IPS-NIHi11 (cell line): ENCODE measurements around the gene HSD3B2.

Experiments
- DNase-seq: peaks from one replicate; pipeline ENCODE4 v3.0.0; 2012; ENCODE audit warnings: mixed read lengths, low spot score

Gene HSD3B2

GRCh38 chr1:119397986-119398385 is 17.0 kb upstream of the HSD3B2 start:
- DNase-seq: no peak

DNA sequence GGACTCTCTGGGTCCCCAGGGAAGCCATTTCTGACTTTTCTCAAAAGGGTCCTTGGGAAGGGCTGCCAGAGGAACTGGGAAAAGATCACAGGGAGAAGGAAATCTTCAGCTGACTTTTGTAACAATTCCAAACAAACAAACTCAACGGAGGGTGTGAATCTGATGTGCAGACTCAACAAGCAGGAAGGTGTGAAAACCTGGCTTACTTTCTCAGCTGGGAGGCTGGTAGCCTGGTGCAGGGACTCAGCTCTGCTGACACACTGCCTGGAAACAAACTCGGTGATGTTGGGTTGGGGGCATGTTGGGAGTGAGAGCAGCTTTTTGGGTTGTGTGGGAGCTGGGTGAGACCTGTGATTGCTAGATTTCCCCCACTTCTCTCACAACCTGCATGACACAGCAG is 10.2 kb upstream of the HSD3B2 start:
- DNase-seq: no peak

GRCh38 chr1:119409731-119410130 is 5.2 kb upstream of the HSD3B2 start:
- DNase-seq: no peak

- no peak for DNase-seq
Observed at GRCh38 chr1:119410961-119411360, 4.0 kb upstream of the HSD3B2 start.

DNA sequence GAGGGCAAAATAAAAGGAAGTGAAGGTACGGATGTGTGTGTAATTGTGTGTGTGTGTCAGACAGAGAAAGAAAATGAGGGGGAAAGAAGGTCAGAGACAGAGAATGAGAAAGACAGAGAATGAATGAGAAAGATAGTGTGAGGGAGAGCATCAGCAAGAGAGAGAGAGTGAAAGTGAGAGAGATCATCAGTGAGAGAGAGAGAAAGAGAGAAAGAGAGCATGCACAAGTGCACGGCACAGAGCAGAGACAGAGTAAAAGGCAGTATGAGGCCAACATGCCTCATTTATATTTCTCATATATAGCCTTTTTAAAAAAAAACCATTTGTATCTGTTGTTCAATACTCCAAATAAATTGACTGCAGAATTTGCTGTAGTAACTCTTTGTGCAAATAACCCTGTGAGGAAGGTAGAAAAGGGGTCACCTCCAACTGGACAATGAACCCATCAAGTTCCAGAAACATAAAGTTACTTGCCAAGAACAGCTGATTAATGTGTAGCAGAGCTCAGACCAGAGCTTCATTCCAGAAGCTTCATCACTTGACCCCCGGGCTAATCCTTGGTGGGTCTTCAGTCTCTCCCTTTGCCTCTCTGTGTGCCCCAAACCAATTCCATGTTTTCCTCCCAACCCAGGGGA is 1.2 kb downstream of the HSD3B2 start:
- DNase-seq: no peak

DNA sequence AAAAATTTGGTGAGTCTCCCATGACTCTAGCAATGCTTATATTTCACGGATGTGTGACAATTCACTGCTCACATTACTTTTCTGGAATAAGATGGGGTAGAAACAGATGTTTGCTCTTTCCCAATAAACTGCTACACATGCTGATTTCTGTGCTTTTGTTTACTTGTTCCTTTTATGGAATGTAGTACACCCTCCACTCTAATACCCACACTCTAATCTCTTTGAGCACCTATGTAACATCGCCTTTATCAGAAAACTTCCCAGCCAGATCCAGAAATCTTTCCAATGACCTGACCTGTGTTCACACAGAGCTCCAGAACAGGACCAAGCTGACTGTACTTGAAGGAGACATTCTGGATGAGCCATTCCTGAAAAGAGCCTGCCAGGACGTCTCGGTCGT is 4.2 kb downstream of the HSD3B2 start:
- DNase-seq: no peak

DNA sequence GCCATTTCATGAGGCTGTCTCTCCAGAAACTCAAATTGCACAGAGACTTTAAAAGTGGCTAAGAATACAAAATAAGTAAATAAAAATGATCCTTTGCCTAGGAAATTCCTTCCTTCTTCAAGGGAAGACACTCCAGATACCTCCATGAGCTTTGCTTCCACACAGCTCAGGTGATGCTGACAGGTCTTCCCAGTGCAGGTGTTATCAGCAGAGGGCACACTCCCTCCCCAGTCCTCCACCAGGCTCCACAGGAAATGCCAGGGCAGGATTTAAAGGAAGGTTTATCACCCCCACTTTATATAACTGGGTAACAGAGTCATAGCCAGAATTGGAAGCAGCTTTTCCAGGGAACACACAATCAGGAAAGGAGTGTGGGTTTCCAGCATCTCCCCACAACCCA is 5.7 kb downstream of the HSD3B2 start:
- no peak for DNase-seq

DNA sequence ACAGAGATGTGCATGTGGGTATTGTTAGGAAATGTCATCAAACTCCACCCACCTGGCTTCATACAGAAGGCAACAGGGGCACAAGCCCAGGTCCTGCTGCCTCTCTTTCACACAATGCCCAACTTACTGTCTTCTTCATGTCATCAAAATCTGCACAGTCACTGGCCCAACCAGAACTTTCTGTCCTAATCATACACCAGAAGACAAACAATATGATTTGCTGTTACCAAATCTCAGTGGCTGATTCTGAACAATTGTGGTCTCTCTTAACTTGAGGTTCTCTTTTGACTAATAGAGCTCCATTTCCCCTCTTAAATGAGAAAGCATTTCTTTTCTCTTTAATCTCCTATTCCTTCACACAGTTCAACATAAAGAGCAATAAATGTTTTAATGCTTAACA is 7.7 kb downstream of the HSD3B2 start:
- DNase-seq: no peak

GRCh38 chr1:119428991-119429390 is 14.0 kb downstream of the HSD3B2 start:
- no peak for DNase-seq

GRCh38 chr1:119429687-119430086 is 14.7 kb downstream of the HSD3B2 start:
- DNase-seq: no peak

DNA sequence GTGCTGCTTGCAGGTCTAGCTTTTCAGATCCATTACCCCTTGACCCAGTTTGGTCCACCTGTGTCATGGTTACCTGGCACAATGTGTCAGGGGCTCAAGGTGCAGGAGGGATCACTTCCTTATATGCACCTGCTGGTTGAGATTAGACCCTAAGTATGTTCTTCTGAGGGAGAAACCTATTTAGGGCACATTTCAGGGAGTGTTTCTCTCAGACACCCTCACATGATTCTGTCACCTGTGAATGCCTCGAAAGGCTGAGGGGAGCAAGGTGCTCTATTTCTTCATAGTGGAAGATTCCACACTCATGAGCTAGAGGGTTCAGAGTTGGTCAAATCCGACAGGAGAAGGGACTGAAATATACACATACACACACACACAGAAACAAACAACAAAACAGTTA is 15.5 kb downstream of the HSD3B2 start:
- DNase-seq: no peak

DNA sequence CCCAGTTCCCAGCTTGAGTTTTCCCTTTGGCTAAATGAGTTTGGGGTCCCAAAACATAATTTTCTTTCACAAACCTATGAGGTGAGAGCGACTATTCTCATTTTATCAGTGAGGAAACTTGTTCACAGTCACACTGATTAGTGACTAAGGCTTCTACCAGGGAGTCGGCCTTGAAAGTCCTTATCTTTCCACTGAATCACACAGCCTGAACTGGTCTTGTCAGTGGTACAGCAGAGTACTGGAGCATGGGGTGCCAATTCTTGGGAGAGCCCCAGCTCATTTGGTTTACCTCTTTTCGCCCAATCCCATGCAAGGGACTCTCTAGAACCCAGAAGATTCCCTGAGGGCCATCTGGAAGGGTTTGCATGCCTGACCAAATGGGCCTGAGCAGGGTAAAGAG is 16.9 kb downstream of the HSD3B2 start:
- no peak for DNase-seq

DNA sequence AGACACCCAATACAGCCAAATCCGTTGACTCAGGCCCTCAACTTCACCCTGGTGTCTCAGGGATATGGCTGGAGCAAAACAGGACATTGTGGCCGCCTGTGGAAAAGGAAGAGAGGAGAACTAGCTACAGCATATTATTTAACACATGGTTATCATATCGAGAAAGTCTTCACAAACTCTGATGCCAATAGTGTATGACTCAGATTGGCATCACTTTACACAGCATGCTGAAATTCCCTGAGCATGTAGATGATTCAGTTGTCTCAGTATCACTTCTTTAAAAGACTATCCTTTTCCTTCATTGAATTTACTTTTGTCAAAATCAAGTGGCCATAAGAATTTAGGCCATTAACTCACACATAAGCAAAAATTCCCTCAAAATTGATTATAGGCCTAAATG is 20.1 kb downstream of the HSD3B2 start:
- no peak for DNase-seq

DNA sequence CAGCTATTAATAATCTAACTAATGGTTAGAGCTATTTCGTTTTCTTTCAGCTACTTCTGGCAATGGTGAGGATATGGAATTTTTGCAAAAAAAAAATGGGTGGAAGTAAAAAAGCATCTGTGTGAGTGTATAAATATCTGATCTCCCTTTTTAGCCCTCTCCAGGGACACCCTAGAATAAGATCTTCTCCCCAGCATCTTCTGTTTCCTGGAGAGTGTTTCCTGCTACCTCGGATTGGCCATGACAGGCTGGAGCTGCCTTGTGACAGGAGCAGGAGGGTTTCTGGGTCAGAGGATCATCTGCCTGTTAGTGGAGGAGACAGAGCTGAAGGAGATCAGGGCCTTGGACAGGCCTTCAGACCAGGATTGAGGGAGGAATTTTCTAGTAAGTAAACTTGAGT is 23.8 kb downstream of the HSD3B2 start:
- no peak for DNase-seq

- DNase-seq: peak; percentile 30
Observed at GRCh38 chr1:119440721-119441307, 25.9 kb downstream of the HSD3B2 start.

DNA sequence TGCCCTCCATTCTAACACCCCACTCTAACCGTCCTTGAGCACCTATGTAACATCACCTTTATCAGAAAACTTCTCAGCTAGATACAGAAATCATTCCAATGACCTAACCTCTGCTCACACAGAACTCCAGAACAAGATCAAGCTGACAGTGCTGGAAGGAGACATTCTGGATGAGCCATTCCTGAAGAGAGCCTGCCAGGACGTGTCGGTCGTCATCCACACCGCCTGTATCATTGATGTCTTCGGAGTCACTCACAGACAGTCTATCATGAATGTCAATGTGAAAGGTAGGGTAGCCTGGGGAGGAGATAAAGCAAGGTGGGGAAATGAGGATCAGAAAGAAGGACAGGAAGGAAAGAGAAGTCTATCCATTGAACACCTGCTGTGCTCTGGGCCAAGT is 27.8 kb downstream of the HSD3B2 start:
- no peak for DNase-seq

DNA sequence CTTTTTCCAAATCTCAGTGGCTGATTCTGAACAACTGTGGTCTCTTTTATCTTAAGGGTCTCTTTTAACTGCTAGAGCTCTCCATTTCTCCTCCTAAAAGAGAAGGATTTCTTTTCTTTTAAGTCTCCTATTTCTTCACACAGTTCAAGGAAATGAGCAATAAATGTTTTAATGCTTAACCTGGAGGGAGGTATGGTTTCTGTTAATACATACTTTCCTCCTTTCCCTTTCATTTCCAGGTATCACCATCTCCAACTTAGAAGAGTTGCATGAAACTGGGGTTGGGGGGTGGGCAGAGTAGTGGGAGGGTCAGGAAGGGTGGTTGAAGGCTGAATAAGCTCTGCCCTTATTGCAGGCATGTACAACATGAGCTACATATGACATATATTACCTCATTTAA is 31.4 kb downstream of the HSD3B2 start:
- no peak for DNase-seq

DNA sequence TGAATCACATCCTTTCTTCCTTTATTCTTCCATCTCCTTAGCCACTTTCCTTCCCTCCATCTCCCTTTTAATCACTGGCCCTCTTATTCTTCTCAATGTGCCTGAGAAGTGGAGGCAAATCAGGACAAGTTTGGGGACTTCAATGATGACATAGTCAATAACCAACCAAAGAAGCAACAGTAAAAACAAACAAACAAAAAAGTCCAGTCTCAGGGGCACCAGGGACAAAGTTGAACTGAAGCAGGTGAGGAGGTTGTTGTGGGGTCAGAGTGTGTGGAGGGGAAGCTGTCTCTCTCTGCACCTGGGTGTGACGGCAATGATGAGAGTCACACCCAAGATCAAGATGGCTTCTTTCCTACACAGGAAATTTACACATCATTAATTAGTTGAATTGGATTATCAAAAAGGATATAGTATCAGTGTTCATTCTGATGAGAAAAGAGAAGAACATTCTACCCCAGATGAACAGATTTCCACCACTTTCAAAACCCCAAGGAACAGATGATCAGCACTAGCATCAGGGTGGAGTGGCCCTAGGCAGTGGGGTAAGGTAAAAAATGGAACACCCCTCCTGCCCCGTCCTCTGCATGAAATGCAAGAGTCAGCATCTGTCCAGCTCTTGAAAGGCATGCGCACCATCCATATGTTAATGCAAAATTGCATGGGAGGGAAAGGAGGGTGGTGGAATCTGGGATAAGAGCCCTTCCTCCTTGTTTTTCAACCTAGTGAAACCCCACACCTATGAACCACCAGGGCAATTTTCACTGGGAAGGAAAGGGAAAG is 32.6 kb downstream of the HSD3B2 start:
- no peak for DNase-seq

GRCh38 chr1:119448127-119448511 is 33.2 kb downstream of the HSD3B2 start:
- DNase-seq: peak; percentile 33

- DNase-seq: peak; percentile 45
Observed at GRCh38 chr1:119449971-119450370, 35.0 kb downstream of the HSD3B2 start.

DNA sequence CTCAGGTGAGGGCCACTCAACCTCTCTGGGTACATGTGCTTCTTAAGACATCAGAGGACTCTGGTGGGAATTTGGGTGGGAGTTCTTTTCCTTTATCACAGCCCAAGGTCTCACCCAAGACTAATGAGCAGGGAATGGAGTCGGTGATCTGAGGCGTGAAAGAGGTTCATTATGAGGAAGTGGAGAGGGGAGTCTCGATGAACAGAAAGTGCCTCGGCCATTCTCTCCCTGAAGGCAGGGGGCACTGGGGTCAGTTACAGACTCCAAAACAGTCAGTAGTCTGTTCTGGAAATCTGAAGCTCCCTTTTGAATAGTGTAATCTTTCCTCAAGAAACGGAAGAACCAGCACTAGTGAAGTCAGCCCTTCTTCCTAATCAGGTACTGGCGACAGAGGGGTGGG is 36.2 kb downstream of the HSD3B2 start:
- DNase-seq: no peak

DNA sequence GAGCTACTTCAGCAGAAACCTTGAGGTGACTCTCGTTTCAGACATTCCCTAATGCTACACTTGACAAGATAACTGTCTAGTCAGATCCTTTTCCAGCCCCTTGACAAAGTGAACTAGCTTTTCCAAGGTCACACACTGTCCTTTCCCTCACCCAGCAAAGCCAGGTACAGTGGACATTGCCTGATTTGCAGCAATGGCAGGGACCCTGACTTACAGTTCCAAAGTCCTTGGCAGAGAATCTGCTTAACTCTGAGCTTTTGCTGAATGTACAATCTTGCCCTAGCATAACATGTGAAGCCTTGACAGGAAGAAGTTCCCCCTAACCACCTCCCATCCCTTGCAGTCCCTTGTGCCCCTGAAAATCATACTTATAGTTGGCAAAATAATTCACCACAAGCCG is 37.1 kb downstream of the HSD3B2 start:
- no peak for DNase-seq

GRCh38 chr1:119453021-119453420 is 38.1 kb downstream of the HSD3B2 start:
- no peak for DNase-seq

DNA sequence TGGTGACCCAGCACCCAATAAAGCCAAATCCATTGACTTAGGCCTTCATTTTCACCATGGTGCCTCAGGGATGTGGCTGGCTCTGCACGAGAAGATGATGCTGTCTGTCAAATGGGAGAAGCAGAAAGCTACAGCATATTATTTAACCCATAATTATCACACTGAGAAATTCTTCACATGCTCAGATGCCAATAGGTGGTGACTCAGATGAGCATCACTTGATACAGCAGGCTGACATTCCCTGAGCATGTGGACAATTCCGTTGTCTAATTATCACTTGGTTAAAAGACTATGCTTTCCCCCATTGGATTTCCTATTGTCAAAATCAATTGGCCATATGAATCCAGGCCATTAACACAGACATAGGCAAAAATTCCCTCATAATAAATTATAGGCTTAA is 48.0 kb downstream of the HSD3B2 start:
- no peak for DNase-seq
